ENCODE results near the gene FH.

GRCh38 chr1:241503444-241503843, 16.1 kb downstream of the FH start:
- TF ChIP-seq CTCF (IDR thresholded peaks at IDR 0.05): no peak
- no peak for TF ChIP-seq POLR2A (IDR thresholded peaks at IDR 0.05; ENCODE audit: low read length)
- TF ChIP-seq RAD21 (conservative IDR thresholded peaks at IDR 0.05 in 1 of 2, IDR thresholded peaks at IDR 0.05 in 1 of 2): no peak
- TF ChIP-seq EHMT2 (IDR thresholded peaks at IDR 0.05; ENCODE audit: low read depth): no peak
- TF ChIP-seq, protein P1, sequence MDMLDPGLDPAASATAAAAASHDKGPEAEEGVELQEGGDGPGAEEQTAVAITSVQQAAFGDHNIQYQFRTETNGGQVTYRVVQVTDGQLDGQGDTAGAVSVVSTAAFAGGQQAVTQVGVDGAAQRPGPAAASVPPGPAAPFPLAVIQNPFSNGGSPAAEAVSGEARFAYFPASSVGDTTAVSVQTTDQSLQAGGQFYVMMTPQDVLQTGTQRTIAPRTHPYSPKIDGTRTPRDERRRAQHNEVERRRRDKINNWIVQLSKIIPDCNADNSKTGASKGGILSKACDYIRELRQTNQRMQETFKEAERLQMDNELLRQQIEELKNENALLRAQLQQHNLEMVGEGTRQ (IDR thresholded peaks at IDR 0.05): no peak
- no peak for TF ChIP-seq RFX5 (IDR thresholded peaks at IDR 0.05)
- no peak for TF ChIP-seq NR3C1 (IDR thresholded peaks at IDR 0.05)
- no peak for TF ChIP-seq RCOR1 (IDR thresholded peaks at IDR 0.05; ENCODE audit: low read depth, low read length)
- no peak for TF ChIP-seq EP300 (IDR thresholded peaks at IDR 0.05)
- TF ChIP-seq, protein P2, sequence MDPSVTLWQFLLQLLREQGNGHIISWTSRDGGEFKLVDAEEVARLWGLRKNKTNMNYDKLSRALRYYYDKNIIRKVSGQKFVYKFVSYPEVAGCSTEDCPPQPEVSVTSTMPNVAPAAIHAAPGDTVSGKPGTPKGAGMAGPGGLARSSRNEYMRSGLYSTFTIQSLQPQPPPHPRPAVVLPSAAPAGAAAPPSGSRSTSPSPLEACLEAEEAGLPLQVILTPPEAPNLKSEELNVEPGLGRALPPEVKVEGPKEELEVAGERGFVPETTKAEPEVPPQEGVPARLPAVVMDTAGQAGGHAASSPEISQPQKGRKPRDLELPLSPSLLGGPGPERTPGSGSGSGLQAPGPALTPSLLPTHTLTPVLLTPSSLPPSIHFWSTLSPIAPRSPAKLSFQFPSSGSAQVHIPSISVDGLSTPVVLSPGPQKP (IDR thresholded peaks at IDR 0.05; ENCODE audit: low read depth, low read length): no peak
- no peak for TF ChIP-seq BHLHE40 (IDR thresholded peaks at IDR 0.05; ENCODE audit: low read depth, low read length)
- TF ChIP-seq GATA3 (IDR thresholded peaks at IDR 0.05; ENCODE audit: borderline replicate concordance): no peak
- TF ChIP-seq NPAS2 (CRISPR knock-in tag; IDR thresholded peaks at IDR 0.05; ENCODE audit: borderline replicate concordance): no peak
- no peak for TF ChIP-seq RNF2 (IDR thresholded peaks at IDR 0.05; ENCODE audit: borderline replicate concordance, low read depth)
